IMR-90 (cell line): ENCODE measurements around the gene ULBP1. TPM values are rescaled to one million over a fixed set of nuclear protein-coding genes. Genes with fewer than 3 reads are reported as not detected.

Source experiments
- ATAC-seq: fragments of 200-7000 bp; cut with Tn5 transposase; 2 replicates; pipeline ENCODE4 v1.9.1; 2020; ENCODE audit warnings: low read depth, mild to moderate bottlenecking, moderate library complexity
- BruUV-seq: library from RNA; stranded (reverse); fragments of 400-500 nt; replicated peaks from 2 replicates; lab custom pipeline; 2021; lab: Mats Ljungman, UMichigan
- CTCF ChIA-PET: fragments of 300-600 bp; formaldehyde crosslinking; extraction: SDS; loops from one replicate; lab custom pipeline; 2021; ENCODE audit warnings: antibody characterized with exemption; lab: Yijun Ruan, JAX
- POLR2A ChIA-PET: fragments of 300-600 bp; sonication (Branson Sonifier 250); formaldehyde crosslinking; loops from one replicate; lab custom pipeline; 2022; ENCODE audit warnings: antibody characterized with exemption; ENCODE audit not compliant: unreplicated experiment; lab: Charles Lee
- DNase-seq: peaks from one replicate; pipeline ENCODE4 v3.0.0; 2013
- H2AFZ ChIP-seq: replicated peaks from 2 replicates; pipeline ENCODE3; 2013; ENCODE audit warnings: low read length, mild to moderate bottlenecking; ENCODE audit not compliant: poor library complexity
- H2AK5ac ChIP-seq: 2 replicates; pipeline ENCODE4 v1.6.1; 2013; ENCODE audit warnings: low read depth, low read length, inconsistent platforms
- H2AK9ac ChIP-seq: replicated peaks from 2 replicates; pipeline ENCODE3; 2013; ENCODE audit warnings: mild to moderate bottlenecking, low read depth, low read length, moderate library complexity; ENCODE audit not compliant: poor library complexity
- H2BK120ac ChIP-seq: 2 replicates; pipeline ENCODE4 v1.6.1; 2013; ENCODE audit warnings: low read depth, low read length, inconsistent platforms
- H2BK15ac ChIP-seq: 3 replicates; pipeline ENCODE4 v1.6.1; 2013; ENCODE audit warnings: low read depth, low read length, inconsistent platforms
- H2BK20ac ChIP-seq: 2 replicates; pipeline ENCODE4 v1.6.1; 2013; ENCODE audit warnings: low read depth, mild to moderate bottlenecking, inconsistent platforms, low read length, moderate library complexity
- H2BK5ac ChIP-seq: 2 replicates; pipeline ENCODE4 v1.6.1; 2013; ENCODE audit warnings: mild to moderate bottlenecking, low read depth, low read length, inconsistent platforms; ENCODE audit not compliant: poor library complexity, severe bottlenecking
- H3K14ac ChIP-seq: replicated peaks from 2 replicates; pipeline ENCODE4 v1.6.1; 2013; ENCODE audit warnings: low read depth, low read length, inconsistent platforms
- H3K18ac ChIP-seq: 2 replicates; pipeline ENCODE4 v1.6.1; 2013; ENCODE audit warnings: low read depth, low read length, control low read depth
- H3K23ac ChIP-seq: 2 replicates; pipeline ENCODE4 v1.6.1; 2013; ENCODE audit warnings: low read depth, low read length, inconsistent platforms
- H3K27ac ChIP-seq: 2 replicates; pipeline ENCODE4 v1.5.1; 2013; ENCODE audit warnings: mild to moderate bottlenecking, control low read depth, low read length; ENCODE audit not compliant: insufficient read depth
- H3K27me3 ChIP-seq: 2 replicates; pipeline ENCODE4 v1.6.1; 2013; ENCODE audit warnings: low read length; ENCODE audit not compliant: control insufficient read depth, insufficient read depth
- H3K36me3 ChIP-seq: 2 replicates; pipeline ENCODE4 v1.6.1; 2013; ENCODE audit warnings: low read length, mixed read lengths; ENCODE audit not compliant: control insufficient read depth, insufficient read depth
- H3K4ac ChIP-seq: 2 replicates; pipeline ENCODE4 v1.6.1; 2013; ENCODE audit warnings: low read depth, low read length, inconsistent platforms
- H3K4me1 ChIP-seq: 2 replicates; pipeline ENCODE4 v1.6.1; 2013; ENCODE audit warnings: low read length, mixed read lengths; ENCODE audit not compliant: control insufficient read depth, insufficient read depth
- H3K4me2 ChIP-seq: 2 replicates; pipeline ENCODE4 v1.6.1; 2013; ENCODE audit warnings: low read depth, mild to moderate bottlenecking, control low read depth, low read length, moderate library complexity
- H3K4me3 ChIP-seq: 2 replicates; pipeline ENCODE4 v1.5.1; 2013; ENCODE audit warnings: low read depth, mild to moderate bottlenecking, control low read depth, low read length, moderate library complexity; ENCODE audit not compliant: insufficient read depth
- H3K56ac ChIP-seq: 2 replicates; pipeline ENCODE4 v1.6.1; 2013; ENCODE audit warnings: low read length, inconsistent platforms; ENCODE audit not compliant: insufficient read depth; ENCODE audit errors: extremely low read depth
- H3K79me1 ChIP-seq, 2 experiments: 2 replicates each; pipeline ENCODE4 v1.6.1; 2013; ENCODE audit warnings: low read length in 2 of 2, inconsistent platforms in 1 of 2, low read depth in 1 of 2
- H3K9ac ChIP-seq: 2 replicates; pipeline ENCODE4 v1.6.1; 2013; ENCODE audit warnings: low read depth, low read length, control low read depth
- H3K9me1 ChIP-seq: 2 replicates; pipeline ENCODE4 v1.6.1; 2013; ENCODE audit warnings: low read length, inconsistent platforms; ENCODE audit not compliant: insufficient read depth
- H3K9me3 ChIP-seq: 2 replicates; pipeline ENCODE4 v1.6.1; 2013; ENCODE audit warnings: low read length; ENCODE audit not compliant: control insufficient read depth, insufficient read depth
- H4K20me1 ChIP-seq: 2 replicates; pipeline ENCODE4 v1.6.1; 2013; ENCODE audit warnings: low read length, inconsistent platforms; ENCODE audit not compliant: insufficient read depth
- H4K5ac ChIP-seq: 2 replicates; pipeline ENCODE4 v1.6.1; 2013; ENCODE audit warnings: mild to moderate bottlenecking, low read depth, low read length, control low read depth
- H4K8ac ChIP-seq, 2 experiments: 2 replicates each; pipeline ENCODE4 v1.6.1; 2013; ENCODE audit warnings: low read depth in 2 of 2, low read length in 2 of 2, control low read depth in 1 of 2, inconsistent platforms in 1 of 2
- H4K91ac ChIP-seq: 2 replicates; pipeline ENCODE4 v1.6.1; 2013; ENCODE audit warnings: low read depth, low read length, inconsistent platforms; ENCODE audit not compliant: insufficient read depth
- BHLHE40 ChIP-seq: fragments of 150-350 bp; IDR thresholded peaks from 2 replicates; pipeline ENCODE4 v1.6.1; 2016; ENCODE audit warnings: mild to moderate bottlenecking, low read depth, low read length
- CEBPB ChIP-seq: IDR thresholded peaks from 2 replicates; pipeline ENCODE4 v1.6.1; 2012; ENCODE audit warnings: low read depth, low read length, improper control_type of control experiment
- CHD1 ChIP-seq: IDR thresholded peaks from 2 replicates; pipeline ENCODE4 v1.6.1; 2012; ENCODE audit warnings: low read depth, low read length, improper control_type of control experiment
- CTCF ChIP-seq: conservative IDR thresholded peaks from 2 replicates; pipeline ENCODE4 v1.5.1; 2012; ENCODE audit warnings: mild to moderate bottlenecking, low read depth, low read length, improper control_type of control experiment
- ELK1 ChIP-seq: fragments of 150-350 bp; IDR thresholded peaks from 2 replicates; pipeline ENCODE4 v1.6.1; 2016; ENCODE audit warnings: low read depth, mild to moderate bottlenecking, low read length, moderate library complexity, borderline replicate concordance
- MAFK ChIP-seq: IDR thresholded peaks from 2 replicates; pipeline ENCODE4 v1.6.1; 2012; ENCODE audit warnings: low read depth, low read length, improper control_type of control experiment
- MXI1 ChIP-seq: IDR thresholded peaks from 2 replicates; pipeline ENCODE4 v1.6.1; 2012; ENCODE audit warnings: low read depth, mild to moderate bottlenecking, low read length, moderate library complexity, borderline replicate concordance
- NFE2L2 ChIP-seq: fragments of 150-350 bp; IDR thresholded peaks from 2 replicates; pipeline ENCODE4 v1.6.1; 2016; ENCODE audit warnings: low read depth, mild to moderate bottlenecking, low read length
- POLR2A ChIP-seq: IDR thresholded peaks from 2 replicates; pipeline ENCODE4 v1.6.1; 2012; ENCODE audit warnings: mild to moderate bottlenecking, low read depth, low read length
- RCOR1 ChIP-seq: IDR thresholded peaks from 2 replicates; pipeline ENCODE4 v1.6.1; 2012; ENCODE audit warnings: mild to moderate bottlenecking, low read length, improper control_type of control experiment; ENCODE audit not compliant: insufficient replicate concordance
- USF2 ChIP-seq: fragments of 150-350 bp; IDR thresholded peaks from 2 replicates; pipeline ENCODE4 v1.6.1; 2017; ENCODE audit warnings: mild to moderate bottlenecking, antibody characterized with exemption, low read length, low read depth
- WGBS, 2 experiments: methylation state at CpG; one replicate each; pipeline versions ENCODE4 v1.1.5 to v1.1.7; 2013; ENCODE audit warnings: missing lambda C conversion rate in 2 of 2; ENCODE audit not compliant: insufficient read length in 1 of 2; ENCODE audit errors: extremely low coverage in 2 of 2; 5-methylcytosine and 5-hydroxymethylcytosine counted together
- dilution Hi-C: fragments of 300-500 bp; cut with HindIII; formaldehyde crosslinking; loops from one replicate; pipeline ENCODE4 v1.14.3; 2018; ENCODE audit warnings: low sequenced_read_pairs; ENCODE audit not compliant: unreplicated experiment
- in situ Hi-C: fragments of 300-500 bp; cut with MboI; formaldehyde crosslinking; loops from 3 replicates; pipeline ENCODE4 v1.14.3; 2019; ENCODE audit warnings: low sequenced_read_pairs, inconsistent platforms, mixed read lengths
- intact Hi-C: fragments of 100-400 bp; cut with micrococcal nuclease; formaldehyde crosslinking; loops from 2 replicates; pipeline ENCODE4 v1.10.0; 2022
- polyA plus RNA-seq, 3 experiments: library from polyadenylated mRNA; depleted of rRNA; stranded (reverse); fragments of >200 nt; gene quantifications; 2 replicates each; pipeline ENCODE4 v1.2.3, GENCODE V29; 2012; ENCODE audit warnings: low replicate concordance in 1 of 3
- total RNA-seq: library from RNA; depleted of rRNA; stranded (reverse); fragments of >200 nt; gene quantifications from 2 replicates; pipeline ENCODE4 v1.2.3, GENCODE V29; 2012

Gene ULBP1
- total and polyA plus RNA-seq, 2 of the 4 experiments (the other 2 are of a cell fraction), result 0.18 to 0.87 TPM

GRCh38 chr6:149939356-149939648, 24.4 kb upstream of the ULBP1 start (continued):
- TF ChIP-seq ELK1 (no peak), CHD1 (no peak)

- H3K4me1 ChIP-seq, result peaks cover 4% of the 10 kb centered on the region; the same call in 1 of the 2 replicates
- H2AK9ac ChIP-seq, result no peak overlapping the region
- H3K36me3 ChIP-seq, result no peaks in the 10 kb centered on the region
- peaks cover 43% of the 10 kb centered on the region for H3K27me3 ChIP-seq
- ChIA-PET POLR2A (no interaction called here), CTCF (interaction anchor here (0.6 kb wide), 1 partner anchor 99 kb away, joined by 4 read pairs; no protein-coding TSS in a partner anchor)
- no peak overlapping the region for H2BK120ac ChIP-seq
- no peak overlapping the region for H3K4ac ChIP-seq
- H2BK20ac ChIP-seq, result no peak overlapping the region
- H2AFZ ChIP-seq, result no peak overlapping the region
- no peak overlapping the region for H4K5ac ChIP-seq
- TF ChIP-seq USF2 (no peak), POLR2A (no peak), BHLHE40 (no peak), CTCF (no peak), RCOR1 (no peak), MXI1 (no peak), MAFK (no peak), CEBPB (no peak), NFE2L2 (no peak)
- H3K4me2 ChIP-seq, result no peak overlapping the region
- H3K18ac ChIP-seq, result no peak overlapping the region
- H3K27ac ChIP-seq, result no peak overlapping the region
- no peaks in the 10 kb centered on the region for H4K20me1 ChIP-seq
- H3K9me3 ChIP-seq, result no peaks in the 10 kb centered on the region
- no peak overlapping the region for H3K9ac ChIP-seq
- no peaks in the 10 kb centered on the region for H3K9me1 ChIP-seq
- intact Hi-C loops, result loop anchor here (10.0 kb wide), 1 partner anchor 875 kb away; no protein-coding TSS in a partner anchor
- no peak overlapping the region for H4K8ac ChIP-seq
- dilution Hi-C loops, result no loop called here
- H3K56ac ChIP-seq, result no peak overlapping the region
- no peak overlapping the region for H2BK5ac ChIP-seq
- H3K23ac ChIP-seq, result no peak overlapping the region
- H3K4me3 ChIP-seq, result no peak overlapping the region
- H4K91ac ChIP-seq, result no peak overlapping the region
- BruUV-seq, result no TSS peak
- H3K14ac ChIP-seq, result no peak overlapping the region
- in situ Hi-C loops, result loop anchor here (5.0 to 25.0 kb wide), 3 partner anchors 67 to 875 kb away; no protein-coding TSS in a partner anchor
- peaks cover 0 to 2% of the 10 kb centered on the region in 2 experiments; a peak in 1 of 4 replicates for H3K79me1 ChIP-seq
- no CpG with 5 or more reads among the region's 6 CpGs for WGBS, 2 experiments
- no peak for DNase-seq
- ATAC-seq, result no peak
- H2BK15ac ChIP-seq, result no peak overlapping the region
- no peak overlapping the region for H2AK5ac ChIP-seq
Measured at GRCh38 chr6:149939909-149940671, 23.7 kb upstream of the ULBP1 start.
